HG03520 (cell line): ENCODE measurements around the gene PTPMT1.
A peak's percentile ranks its signal among the peaks of the same experiment; 100 is the strongest.

Experiments
- ATAC-seq: cut with Tn5 transposase; IDR thresholded peaks from one replicate; pipeline ENCODE4 v1.9.1; 2021; ENCODE audit warnings: mild to moderate bottlenecking, moderate library complexity; ENCODE audit not compliant: unreplicated experiment

Gene PTPMT1

DNA sequence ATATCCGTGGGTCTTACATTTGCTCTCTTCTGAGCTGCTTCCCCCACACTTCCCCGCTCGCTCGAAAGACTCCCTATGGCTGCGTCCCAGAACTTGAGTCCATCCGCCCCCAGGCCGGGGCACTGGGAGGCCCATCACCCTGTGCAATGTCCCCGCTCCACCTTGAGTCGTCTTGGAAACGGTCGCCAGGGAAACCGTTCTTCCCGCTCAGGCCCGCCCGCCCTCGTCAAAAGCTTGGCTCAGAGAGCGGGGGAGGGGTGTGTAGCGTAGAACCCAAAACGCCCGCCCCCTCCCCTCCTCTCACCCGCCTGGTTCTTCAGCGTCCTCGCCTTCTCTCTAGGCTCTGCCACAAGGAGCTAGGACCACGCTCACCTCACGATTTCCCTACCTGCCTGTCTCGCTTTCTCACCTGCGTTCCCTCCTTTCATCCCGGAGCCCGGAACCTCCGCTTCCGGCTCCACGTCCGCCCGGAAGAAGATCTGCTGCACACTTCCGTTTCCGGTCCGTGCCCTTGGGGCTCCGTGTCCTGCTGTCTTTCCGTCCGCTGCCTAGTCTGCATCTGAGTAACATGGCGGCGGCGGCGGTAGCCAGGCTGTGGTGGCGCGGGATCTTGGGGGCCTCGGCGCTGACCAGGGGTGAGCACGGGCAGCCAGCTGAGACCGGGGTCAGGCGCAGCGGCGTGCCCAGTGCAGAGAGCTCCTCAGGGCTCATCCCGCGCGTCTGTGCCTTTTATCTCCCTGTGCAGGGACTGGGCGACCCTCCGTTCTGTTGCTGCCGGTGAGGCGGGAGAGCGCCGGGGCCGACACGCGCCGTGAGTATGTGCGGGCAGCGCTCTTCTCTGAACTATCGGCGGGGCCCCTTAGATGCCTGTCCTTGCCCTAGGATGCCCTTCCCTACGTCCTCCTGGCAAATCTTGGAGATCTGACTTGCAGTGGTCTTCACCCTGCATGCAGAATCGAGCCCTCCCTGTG is 13.4 kb downstream of the PTPMT1 start, which contains the start of the genes KBTBD4 and NDUFS3:
TSS of gene KBTBD4 (minus strand) at position 447 of the 971 bp plus-strand sequence. CDS start at position 428, 19 bp downstream.
TSS of gene NDUFS3 (plus strand) at position 551 of the 971 bp plus-strand sequence. CDS start at position 569, 18 bp downstream.
- peak; percentile 93 for ATAC-seq

DNA sequence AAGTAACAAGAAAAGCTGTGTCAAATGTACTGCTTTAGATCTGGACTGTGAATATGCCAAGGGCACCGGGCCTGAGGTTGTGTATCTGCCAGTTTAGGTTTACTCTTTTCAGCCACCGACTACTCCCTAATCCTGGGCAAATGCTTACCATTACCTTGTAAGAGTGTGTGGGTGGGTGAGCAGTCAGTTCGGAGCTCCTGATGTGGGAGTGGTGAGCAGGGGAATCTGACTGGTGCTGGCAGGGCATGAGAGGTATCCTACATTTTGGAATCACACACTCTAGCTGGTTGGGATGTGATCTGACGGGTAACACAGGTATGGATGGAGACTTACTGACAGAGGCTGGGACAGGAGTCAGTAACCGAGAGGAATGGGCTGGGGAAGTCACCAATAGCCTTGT is 18.4 kb downstream of the PTPMT1 start:
- ATAC-seq = no peak

DNA sequence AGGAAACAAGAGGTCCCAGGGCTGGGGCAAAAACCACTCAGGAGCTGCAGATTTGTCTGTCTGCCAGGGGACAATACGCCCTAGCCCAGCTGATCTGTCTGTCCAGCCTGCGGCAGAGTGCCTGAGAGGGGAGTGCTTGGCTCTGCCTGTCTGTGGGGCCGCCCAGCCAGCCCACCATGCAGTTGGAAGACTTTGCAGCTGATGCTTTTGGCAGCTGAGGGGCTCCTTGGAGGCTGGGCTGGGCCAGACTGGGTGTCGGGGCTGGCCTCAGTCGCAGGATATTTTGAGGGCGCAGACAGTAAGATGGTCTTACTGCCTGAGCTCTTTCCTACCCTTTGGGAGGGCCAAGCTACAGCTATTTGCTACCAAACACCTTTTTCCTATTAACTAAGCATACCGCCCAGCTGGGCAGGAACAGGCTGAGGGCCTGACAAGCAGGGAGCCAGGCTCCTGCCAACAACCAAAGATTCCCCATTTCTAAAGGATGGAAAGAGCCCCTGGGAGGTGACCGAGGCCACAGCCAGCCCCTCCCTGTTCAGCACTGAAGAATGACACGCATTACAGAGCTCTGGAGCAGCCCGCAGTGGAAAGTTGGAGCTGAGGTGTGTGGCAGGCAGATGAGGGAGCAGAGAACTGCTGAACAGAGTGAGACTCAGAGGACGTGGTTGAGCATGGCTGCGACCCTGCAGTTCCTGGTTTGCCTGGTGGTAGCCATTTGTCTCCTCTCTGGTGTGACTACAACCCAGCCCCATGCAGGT is 20.9 kb downstream of the PTPMT1 start, which contains the start of gene FAM180B:
TSS of gene FAM180B (plus strand) at position 581 of the 758 bp plus-strand sequence. CDS start at position 672, 91 bp downstream.
- no peak for ATAC-seq

DNA sequence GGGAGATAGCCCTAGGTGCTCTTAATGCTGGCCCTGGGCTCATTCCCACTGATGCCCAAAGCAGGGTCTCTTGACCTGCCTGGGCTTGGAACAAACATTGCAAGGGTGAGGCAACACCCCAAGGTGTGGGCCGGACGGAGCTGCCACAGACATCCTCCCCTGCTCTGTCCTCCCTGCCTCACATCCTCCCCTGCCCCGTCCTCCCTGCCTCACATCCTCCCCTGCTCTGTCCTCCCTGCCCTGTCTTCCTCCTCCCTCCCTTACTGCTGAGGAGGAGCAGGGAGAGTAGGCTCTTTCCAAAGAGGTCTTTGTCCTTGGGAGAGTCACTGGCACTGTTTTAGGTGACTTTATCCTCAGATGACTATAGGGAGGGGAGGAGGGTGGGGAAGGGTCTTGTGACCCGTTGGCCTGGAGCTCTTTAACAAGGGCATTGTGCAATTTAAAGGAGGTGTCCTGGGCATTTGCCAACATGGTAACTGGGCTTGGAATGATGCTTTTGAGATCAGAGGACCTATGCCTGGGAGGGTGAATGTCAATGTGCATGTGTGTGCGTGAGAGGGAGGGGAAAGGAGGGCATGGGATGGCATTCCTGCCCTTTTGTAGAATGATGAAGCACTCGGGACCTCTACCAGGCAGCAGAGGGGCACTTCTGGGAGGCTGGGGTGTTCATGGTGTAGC is 21.8 kb downstream of the PTPMT1 start:
- no peak for ATAC-seq

DNA sequence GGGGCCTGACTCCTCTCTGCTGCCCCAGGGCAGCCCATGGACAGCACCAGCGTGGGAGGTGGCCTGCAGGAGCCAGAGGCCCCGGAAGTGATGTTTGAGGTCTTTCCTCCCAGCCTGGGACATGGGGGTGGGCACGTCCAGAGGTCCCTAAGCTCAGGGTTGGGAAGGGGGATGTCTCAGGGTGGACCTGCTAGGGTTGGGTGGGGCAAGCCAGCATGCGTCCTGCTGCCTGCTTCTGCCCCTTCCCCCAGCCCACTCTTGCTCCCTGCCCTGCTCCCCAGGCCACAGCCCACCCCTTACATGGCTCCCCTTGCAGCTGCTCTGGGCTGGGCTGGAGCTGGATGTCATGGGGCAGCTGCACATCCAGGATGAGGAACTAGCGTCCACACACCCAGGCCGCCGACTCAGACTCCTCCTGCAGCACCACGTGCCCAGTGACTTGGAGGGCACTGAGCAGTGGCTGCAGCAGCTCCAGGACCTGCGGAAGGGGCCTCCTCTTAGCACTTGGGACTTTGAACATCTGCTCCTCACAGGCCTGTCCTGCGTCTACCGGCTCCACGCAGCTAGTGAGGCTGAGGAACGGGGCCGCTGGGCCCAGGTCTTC is 22.4 kb downstream of the PTPMT1 start:
- no peak for ATAC-seq

DNA sequence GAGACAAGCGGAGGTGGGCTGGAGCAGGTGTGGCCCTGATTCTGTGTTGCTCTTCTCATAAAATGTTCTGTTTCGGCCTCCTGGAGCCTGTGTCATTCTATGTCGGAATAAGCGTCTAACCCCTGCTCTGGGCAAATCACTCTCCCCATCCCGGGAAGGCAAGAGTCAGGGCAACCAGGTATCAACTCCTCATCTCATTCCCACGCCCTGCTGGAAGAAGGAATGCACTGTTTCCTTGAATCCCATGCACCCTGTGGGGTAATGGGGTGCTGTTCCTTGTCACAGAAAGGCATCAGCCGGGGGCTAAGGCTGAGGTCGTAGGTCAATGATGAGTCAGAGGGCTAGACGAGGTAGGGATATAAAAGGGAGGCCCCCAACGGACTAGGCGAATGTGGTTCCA is 23.7 kb downstream of the PTPMT1 start:
- ATAC-seq = no peak

DNA sequence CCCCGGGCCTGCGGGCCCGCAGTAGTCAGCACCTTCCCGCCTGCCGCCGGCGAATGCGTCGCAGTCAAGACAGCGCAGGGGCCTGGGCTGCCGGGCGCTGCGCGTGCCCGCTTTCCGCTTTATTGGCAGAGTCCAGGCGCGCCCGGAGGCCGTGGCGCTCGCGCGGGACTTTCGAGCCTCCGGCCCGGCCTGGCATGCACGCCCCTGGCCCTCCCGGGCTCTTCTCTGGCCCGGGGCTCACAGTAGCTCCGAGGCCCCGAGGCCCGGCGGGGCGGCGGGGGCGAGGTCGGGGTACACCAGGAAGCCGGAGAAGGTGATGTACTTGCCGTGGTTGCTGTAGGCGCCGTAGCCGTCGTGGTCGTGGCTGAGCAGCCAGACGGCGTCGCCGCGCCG is 24.2 kb downstream of the PTPMT1 start:
- no peak for ATAC-seq

DNA sequence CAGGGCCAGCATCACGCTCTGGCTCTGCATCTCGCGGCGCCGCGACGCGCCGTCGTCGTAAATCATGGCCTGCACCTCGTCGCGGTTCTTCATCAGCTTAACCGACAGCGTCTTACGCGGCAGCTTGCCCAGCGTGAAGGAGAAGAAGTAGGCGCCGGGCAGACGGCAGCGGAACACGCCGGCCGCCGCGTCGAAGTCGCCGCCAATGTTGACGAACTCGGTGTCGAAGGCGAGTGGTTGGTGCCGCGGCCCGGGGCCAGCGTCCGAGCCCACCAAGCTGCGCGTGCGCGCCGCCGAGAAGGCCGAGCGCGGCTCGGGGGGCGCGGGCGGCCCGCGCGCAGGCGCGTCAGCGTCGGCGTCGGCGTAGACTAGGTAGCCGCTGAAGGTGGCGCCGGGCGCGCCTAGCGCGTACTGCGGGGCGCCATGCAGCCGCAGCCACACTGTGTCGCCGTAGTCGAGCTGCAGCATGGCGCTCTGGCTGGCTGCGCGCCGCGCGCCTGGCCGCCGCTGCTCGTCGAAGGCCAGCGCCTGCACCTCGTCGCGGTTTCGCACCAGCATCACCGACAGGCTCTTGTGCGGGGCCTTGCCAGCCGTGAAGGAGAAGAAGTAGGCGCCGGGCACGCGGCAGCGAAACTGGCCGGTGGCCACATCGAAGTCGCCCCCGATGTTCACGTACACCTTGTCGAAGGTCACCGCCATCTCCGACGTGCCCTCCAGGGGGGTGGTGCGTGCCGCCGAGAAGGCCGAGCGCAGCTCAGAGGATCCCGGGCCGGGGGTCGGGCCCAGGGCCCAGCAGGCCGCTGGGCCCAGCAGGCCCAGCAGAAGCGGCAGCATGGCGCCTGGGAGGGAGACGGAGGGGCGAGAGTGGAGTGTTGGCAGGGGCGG is 24.8 kb downstream of the PTPMT1 start:
- ATAC-seq = no peak

DNA sequence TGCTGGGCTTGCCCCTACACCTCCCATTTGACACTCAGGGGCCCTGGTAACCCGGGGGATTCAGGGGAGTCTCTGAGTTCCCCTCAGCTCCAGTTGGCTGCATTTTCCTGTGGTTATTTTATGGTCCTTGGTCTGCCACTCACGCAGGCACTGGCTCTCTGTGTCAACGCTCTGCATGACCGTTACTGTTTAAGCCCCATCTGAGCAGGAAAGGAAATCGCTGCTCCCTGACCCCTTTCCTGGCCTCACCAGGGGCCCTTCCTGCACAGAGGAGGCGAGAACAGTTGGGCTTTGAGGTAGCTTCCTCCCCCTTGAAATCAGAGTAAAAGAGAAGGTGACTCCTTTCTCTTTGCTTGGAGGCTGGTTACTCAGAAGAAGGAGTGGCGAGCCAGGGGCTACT is 26.4 kb downstream of the PTPMT1 start:
- no peak for ATAC-seq

DNA sequence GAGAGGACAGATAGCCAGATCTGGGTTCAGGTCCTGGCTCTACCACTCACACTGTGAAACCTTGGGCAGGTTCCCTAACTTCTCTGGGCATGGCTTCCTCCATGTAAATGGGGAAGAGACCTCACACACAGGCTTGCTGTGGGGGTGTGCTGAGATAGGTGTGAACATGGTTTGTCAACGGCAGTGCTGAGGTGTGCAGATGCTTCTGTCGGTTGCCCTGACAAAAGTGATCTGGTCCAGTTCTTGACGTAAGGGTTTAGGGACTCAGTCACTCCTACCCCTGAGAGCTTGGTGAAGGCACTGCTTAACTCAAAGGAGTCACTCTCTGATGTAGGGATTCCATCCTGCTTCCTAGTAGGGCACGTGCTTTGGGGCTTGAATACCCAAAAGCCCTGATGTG is 26.9 kb downstream of the PTPMT1 start:
- ATAC-seq = no peak

DNA sequence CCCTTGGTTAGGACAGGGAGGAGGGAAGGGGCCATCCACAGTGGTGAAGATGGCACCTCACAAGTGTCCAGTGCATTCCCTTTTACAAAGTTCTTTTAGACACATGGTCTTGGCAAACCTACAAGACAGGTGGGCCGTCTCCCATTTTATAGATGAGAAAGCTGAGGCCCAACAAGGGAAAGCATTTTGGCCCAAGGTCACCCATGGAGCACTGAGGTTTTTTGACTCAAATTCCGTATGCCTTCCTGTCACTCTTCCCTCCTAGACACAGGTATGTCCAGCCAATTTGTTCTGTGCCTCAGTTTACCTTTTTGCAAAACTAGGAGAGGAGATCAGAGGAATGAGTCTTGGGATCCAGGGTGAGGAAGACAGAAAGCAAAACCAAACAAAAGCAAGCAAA is 27.6 kb downstream of the PTPMT1 start:
- no peak for ATAC-seq

DNA sequence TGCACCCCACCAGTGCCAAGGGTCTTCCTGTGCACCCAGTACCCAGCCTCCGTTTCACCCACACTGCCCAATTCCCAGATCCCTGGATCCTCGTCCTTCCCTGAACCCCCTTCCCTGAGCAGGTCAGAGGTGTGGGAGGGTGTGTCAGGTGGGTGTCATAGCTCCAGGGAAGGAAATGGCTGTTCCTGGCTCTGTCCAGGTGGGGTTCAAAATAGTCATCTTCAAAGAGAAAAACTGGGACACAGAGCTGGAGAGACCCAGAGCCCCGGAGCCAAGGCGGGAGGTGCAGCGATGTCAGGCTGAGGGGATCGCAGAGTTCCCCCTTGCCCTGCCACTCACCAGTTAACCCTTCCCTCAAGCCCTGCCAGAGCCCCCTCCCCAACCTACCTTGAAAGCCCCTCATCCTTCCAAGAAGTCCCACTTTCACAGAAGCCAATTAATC is 28.1 kb downstream of the PTPMT1 start:
- no peak for ATAC-seq

DNA sequence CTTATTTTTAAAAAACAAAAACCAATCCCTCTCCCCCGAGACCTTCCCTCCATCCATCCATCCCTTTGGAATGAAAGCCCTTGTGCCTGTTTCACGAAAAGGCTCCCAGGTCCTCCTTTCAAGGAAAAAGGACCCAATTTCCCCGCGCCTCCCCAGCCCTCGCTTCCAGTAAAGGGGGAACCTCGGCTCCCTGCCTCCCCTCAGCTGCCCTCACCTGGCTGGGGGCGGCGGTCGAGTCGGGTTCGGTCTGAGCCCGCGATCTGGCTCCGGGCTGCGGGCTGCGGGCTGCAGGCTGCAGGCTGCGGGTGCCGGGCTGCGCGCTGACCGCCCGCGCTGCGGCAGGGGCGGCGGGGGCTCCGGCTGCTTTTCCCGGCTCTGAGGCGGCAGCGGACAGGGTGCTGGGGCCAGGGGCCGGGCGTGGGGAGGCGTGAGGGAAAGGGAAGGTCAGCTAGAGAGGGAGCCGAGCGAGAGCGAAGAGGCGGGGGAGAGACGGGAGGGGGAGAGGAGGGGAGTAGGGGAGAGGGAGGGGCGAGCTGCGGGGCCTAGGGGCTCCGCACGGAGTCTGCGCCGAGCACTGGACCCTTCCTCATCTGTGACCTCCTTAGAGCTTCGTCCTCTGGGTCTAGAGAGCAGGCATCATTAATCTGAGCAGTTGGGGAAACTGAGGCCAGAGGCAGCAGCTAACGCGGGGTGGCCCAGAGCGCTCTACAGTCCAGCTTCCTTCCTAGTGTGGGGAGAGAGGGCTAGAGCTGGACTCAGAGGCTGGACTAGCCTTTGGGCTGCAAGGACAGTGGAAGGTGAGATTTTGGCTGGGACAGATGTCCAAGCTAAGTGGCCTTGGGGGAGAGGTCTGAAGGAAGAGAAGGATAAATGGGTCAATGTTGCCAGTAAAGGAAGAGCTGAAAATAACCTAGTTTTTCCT is 28.8 kb downstream of the PTPMT1 start, which contains the start of gene C1QTNF4:
TSS of gene C1QTNF4 (minus strand) at position 478 of the 922 bp plus-strand sequence. CDS start 3,601 bp downstream, outside the sequence.
- no peak for ATAC-seq

DNA sequence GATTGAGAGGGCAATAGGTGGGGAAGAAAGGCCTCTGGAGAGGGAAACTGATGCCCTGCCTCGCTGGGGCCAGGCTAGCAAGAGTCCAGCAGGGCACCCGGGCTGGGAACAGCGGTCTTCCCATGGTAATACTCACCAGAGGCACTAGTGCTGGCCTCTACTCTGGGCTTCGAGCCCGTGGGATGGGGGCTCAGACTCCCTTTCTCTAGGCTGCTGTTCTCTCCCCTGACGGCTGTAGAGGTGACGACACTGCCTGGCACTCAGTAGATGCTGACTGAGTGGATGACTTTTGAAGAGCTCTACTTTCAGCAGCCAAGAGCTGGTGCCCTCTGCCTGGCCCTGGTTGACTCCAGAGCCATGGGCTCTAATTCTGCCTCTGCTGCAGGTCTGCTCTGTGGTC is 29.6 kb downstream of the PTPMT1 start:
- ATAC-seq = no peak

DNA sequence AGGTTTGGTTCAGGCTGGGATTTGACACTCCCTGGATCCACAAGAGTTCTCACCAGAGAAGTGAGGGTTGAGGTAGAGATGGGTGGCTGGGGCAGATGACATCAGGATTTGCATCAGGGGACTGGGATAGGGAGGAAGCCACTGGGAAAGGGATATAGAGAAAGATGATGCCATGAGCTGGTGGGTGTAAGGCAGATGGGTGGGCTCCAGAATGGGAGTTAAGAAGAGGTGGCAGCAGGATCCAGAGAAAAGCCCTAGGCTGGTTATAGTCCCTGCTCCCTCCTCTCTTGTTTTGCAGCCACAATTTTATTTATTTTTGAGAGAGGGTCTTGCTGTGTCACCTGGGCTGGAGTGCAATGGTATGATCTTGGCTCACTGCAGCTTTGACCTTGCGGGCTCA is 30.6 kb downstream of the PTPMT1 start:
- no peak for ATAC-seq

DNA sequence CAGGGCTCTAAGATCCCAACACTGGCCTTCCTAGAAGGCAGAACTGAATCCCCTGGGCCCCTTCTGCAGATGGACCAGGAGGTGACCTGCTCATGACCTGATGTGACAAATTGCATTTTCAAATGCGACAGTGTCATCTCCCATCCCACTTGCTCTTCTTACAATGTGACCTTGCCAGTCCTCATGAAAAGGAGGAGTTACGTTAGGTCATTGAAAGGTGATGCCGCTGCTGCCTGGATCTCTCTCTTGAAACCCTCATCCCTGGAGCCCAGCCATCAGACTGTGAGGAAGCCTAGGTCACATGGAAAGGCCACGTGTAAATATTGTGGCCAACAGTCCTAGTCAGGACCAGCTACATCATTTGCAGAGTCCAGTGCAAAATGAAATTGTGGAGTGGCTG is 34.5 kb downstream of the PTPMT1 start:
- no peak for ATAC-seq

DNA sequence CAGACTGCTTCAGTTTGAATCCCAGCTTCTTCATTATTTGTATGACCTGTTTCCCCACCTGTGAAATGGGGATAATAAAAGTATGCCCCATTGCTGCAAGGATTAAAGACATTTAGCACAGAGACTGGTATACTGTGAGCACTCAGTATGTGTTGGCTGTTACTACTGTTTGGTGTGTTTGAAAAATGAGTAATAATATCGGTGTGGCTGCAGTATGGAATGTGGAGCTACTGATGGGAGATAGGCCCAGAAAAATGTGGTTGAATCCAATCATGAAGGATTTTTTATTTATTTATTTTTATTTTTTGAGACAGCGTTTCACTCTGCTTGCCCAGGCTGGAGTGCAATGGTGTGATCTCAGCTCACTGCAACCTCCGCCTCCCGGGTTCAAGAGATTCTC is 37.9 kb downstream of the PTPMT1 start:
- no peak for ATAC-seq

DNA sequence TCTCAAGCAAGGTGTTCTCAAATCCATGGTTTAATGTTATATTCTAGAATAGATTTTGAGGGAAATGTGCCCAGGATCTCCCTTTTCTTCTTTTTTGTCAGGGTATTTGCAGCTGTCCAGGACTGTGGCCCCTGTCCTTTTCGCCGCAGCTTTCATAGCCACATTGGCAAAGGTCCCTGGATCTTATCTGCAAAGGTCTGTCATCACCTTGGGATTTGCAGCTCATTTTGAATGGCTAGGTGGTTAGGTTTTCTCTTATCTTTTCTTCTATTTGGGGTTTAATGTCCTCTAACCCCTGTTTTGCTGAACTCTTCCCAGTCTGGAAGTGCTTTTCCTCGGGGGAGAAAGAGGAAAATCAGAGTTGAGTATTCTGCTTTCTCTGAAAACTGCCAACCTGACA is 40.5 kb downstream of the PTPMT1 start:
- no peak for ATAC-seq
